ENCODE measurements around the gene SLC35G3. TPM values are rescaled to one million over a fixed set of nuclear protein-coding genes. Genes with fewer than 3 reads are reported as not detected.
A peak's percentile ranks its signal among the peaks of the same experiment; 100 is the strongest.

The SLC35G3 gene
- total RNA-seq, 5 donors from 2014 or later (not counting 1 experiment from before 2014, with no cell fraction given): not detected

DNA sequence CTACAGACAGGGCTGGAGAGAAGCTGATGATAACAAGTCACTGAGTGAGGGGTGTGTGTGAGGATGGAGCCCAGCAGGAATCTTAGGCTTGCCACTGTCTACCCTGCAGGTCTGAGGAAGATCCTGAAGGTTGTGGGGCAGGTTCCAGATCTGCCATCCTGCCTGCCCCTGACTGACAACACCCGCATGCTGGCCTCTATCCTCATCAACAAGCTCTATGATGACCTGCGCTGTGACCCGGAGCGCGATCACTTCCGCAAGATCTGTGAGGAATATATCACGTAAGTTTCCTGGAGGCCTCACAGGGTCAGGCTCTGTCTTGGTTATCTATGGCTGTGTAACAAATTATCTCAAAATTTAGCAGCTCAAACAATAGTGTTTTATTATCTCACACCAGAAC lies 30.3 kb downstream of the SLC35G3 start:
- 93% methylated on average over 3 of the region's 7 CpGs for WGBS (ENCODE audit: insufficient coverage)
- H3K27ac ChIP-seq (ENCODE audit: low read length): no peak overlapping the region
- ChIA-PET CTCF (interaction anchor here (0.6 to 1.2 kb wide), 3 partner anchors 76 to 370 kb away, joined by 3 to 5 read pairs (median 4); no protein-coding TSS in a partner anchor), POLR2A (interaction anchor here in 1 of 2 donors (0.6 kb wide), 1 partner anchor 599 kb away, joined by 5 read pairs; no protein-coding TSS in a partner anchor)
- Mint-ChIP-seq H3K9me3 (no peaks in the 10 kb centered on the region), H3K27ac (peak overlapping the region; percentile 27 to 58), H3K4me1 (peaks cover 58 to 59% (median 59%) of the 10 kb centered on the region in 3 donors), H3K27me3 (no peaks in the 10 kb centered on the region), H3K36me3 (no peaks in the 10 kb centered on the region), H3K4me3 (no peak overlapping the region)
- no peak for ATAC-seq (replicated peaks in 1 of 4)
- no peaks in the 10 kb centered on the region for H3K9me3 ChIP-seq
- H3K4me1 ChIP-seq (ENCODE audit: control insufficient read depth in 1 of 2, extremely low read depth in 1 of 2, insufficient read depth in 2 of 2, low read length in 2 of 2): peaks cover 28 to 64% of the 10 kb centered on the region in 2 experiments
- H3K4me3 ChIP-seq (ENCODE audit: control insufficient read depth in 1 of 2, extremely low read depth in 1 of 2, low read length in 1 of 2): no peak overlapping the region
- no peaks in the 10 kb centered on the region for H3K27me3 ChIP-seq (replicated peaks in 1 of 2; ENCODE audit: control insufficient read depth in 2 of 2, extremely low read depth in 1 of 2, insufficient read depth in 2 of 2, low read length in 1 of 2)
- no peaks in the 10 kb centered on the region for H3K36me3 ChIP-seq (ENCODE audit: control insufficient read depth in 2 of 2, extremely low read depth in 1 of 2, insufficient read depth in 1 of 2, low read length in 1 of 2)
- DNase-seq: no peak

- Mint-ChIP-seq H3K27me3 (no peaks in the 10 kb centered on the region), H3K27ac (peak overlapping the region; percentile 85 to 92), H3K4me3 (peak overlapping the region in 1 of 3 donors; percentile 79), H3K36me3 (no peaks in the 10 kb centered on the region), H3K4me1 (peaks cover 62 to 66% (median 63%) of the 10 kb centered on the region in 3 donors), H3K9me3 (no peaks in the 10 kb centered on the region)
- Histone ChIP-seq H3K4me1 (ENCODE audit: control insufficient read depth in 1 of 2, extremely low read depth in 1 of 2, insufficient read depth in 2 of 2, low read length in 2 of 2) (peaks cover 28 to 66% of the 10 kb centered on the region in 2 experiments), H3K27me3 (replicated peaks in 1 of 2; ENCODE audit: control insufficient read depth in 2 of 2, extremely low read depth in 1 of 2, insufficient read depth in 2 of 2, low read length in 1 of 2) (no peaks in the 10 kb centered on the region), H3K4me3 (ENCODE audit: control insufficient read depth in 1 of 2, extremely low read depth in 1 of 2, low read length in 1 of 2) (no peak overlapping the region), H3K36me3 (ENCODE audit: control insufficient read depth in 2 of 2, extremely low read depth in 1 of 2, insufficient read depth in 1 of 2, low read length in 1 of 2) (no peaks in the 10 kb centered on the region), H3K27ac (ENCODE audit: low read length) (peak overlapping the region; percentile 71), H3K9me3 (no peaks in the 10 kb centered on the region)
- DNase-seq (no peak), ATAC-seq (replicated peaks in 1 of 4) (no peak)
- WGBS (ENCODE audit: insufficient coverage): 90% methylated on average over 3 of the region's 4 CpGs
- ChIA-PET POLR2A (no interaction called here), CTCF (interaction anchor here in 1 of 2 donors (0.6 kb wide), 2 partner anchors 33 to 620 kb away, joined by 3 read pairs; no protein-coding TSS in a partner anchor)
Measured at GRCh38 chr17:35162755-35163154, 31.4 kb downstream of the SLC35G3 start.

DNA sequence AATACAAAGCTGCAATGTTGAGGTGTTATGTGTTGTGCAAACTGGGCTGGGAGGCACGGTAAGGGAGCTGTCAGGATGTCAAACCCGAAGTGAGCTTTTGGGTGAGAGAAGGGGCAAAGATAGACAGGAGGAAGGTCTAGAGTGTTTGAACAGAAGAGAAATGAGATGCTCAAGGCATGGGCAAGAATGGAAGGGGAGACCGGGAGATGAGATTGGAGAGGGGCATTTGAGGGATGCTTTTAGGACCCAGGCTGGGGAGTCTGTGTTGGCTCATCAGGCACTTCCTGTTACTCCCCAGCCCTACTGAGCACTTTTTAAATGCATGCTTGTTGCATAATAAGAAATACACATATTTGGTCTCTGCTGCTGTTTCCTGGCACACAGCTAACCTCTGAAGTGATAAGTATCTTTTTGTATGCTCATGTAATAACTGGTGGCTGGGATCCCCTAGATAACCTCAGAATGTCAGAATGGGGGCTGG lies 32.9 kb downstream of the SLC35G3 start:
- Mint-ChIP-seq H3K27ac (peak overlapping the region; percentile 92 to 98), H3K4me1 (peaks cover 58 to 63% (median 61%) of the 10 kb centered on the region in 3 donors), H3K4me3 (peak overlapping the region; percentile 66 to 79 (median 71)), H3K9me3 (no peaks in the 10 kb centered on the region), H3K27me3 (no peaks in the 10 kb centered on the region), H3K36me3 (no peaks in the 10 kb centered on the region)
- peak; percentile 67 to 83 (median 80) for ATAC-seq (replicated peaks in 1 of 4)
- ChIA-PET CTCF (interaction anchor here in 1 of 2 donors (0.6 to 2.4 kb wide), 3 partner anchors 53 to 82 kb away, joined by 3 to 13 read pairs (median 3); partner anchors contain the start of gene SLFN5), POLR2A (interaction anchor here (0.6 to 1.3 kb wide), 5 partner anchors 36 to 352 kb away, joined by 3 to 13 read pairs (median 4); no protein-coding TSS in a partner anchor)
- WGBS (ENCODE audit: insufficient coverage): 0% methylated on average over 2 of the region's 3 CpGs
- no peaks in the 10 kb centered on the region for H3K36me3 ChIP-seq (ENCODE audit: control insufficient read depth in 2 of 2, extremely low read depth in 1 of 2, insufficient read depth in 1 of 2, low read length in 1 of 2)
- no peaks in the 10 kb centered on the region for H3K27me3 ChIP-seq (replicated peaks in 1 of 2; ENCODE audit: control insufficient read depth in 2 of 2, extremely low read depth in 1 of 2, insufficient read depth in 2 of 2, low read length in 1 of 2)
- H3K9me3 ChIP-seq: no peaks in the 10 kb centered on the region
- H3K27ac ChIP-seq (ENCODE audit: low read length): peak overlapping the region; percentile 71
- H3K4me1 ChIP-seq (ENCODE audit: control insufficient read depth in 1 of 2, extremely low read depth in 1 of 2, insufficient read depth in 2 of 2, low read length in 2 of 2): peaks cover 28 to 66% of the 10 kb centered on the region in 2 experiments
- peak overlapping the region in 1 of 2 donors; percentile 27 for H3K4me3 ChIP-seq (ENCODE audit: control insufficient read depth in 1 of 2, extremely low read depth in 1 of 2, low read length in 1 of 2)
- DNase-seq: peak in 31 of 35 experiments; percentile 8 to 69 (median 28)

- Mint-ChIP-seq H3K36me3 (no peaks in the 10 kb centered on the region), H3K4me1 (peaks cover 56 to 61% (median 59%) of the 10 kb centered on the region in 3 donors), H3K9me3 (no peaks in the 10 kb centered on the region), H3K4me3 (peak overlapping the region; percentile 66 to 79 (median 71)), H3K27me3 (no peaks in the 10 kb centered on the region), H3K27ac (peak overlapping the region; percentile 92 to 98)
- ChIA-PET POLR2A (interaction anchor here (0.6 to 1.3 kb wide), 5 partner anchors 8 to 113 kb away, joined by 3 to 5 read pairs (median 4); no protein-coding TSS in a partner anchor), CTCF (interaction anchor here in 1 of 2 donors (0.6 to 2.4 kb wide), 5 partner anchors 54 to 731 kb away, joined by 3 to 13 read pairs (median 3); partner anchors contain the start of gene SLFN5)
- no peaks in the 10 kb centered on the region for H3K36me3 ChIP-seq (ENCODE audit: control insufficient read depth in 2 of 2, extremely low read depth in 1 of 2, insufficient read depth in 1 of 2, low read length in 1 of 2)
- no peaks in the 10 kb centered on the region for H3K9me3 ChIP-seq
- H3K4me3 ChIP-seq (ENCODE audit: control insufficient read depth in 1 of 2, extremely low read depth in 1 of 2, low read length in 1 of 2): peak overlapping the region; percentile 27 to 52
- ATAC-seq (replicated peaks in 1 of 4) (peak; percentile 73 to 85 (median 78)), DNase-seq (peak in 31 of 35 experiments; percentile 6 to 74 (median 46))
- H3K4me1 ChIP-seq (ENCODE audit: control insufficient read depth in 1 of 2, extremely low read depth in 1 of 2, insufficient read depth in 2 of 2, low read length in 2 of 2): peaks cover 28 to 61% of the 10 kb centered on the region in 2 experiments
- H3K27ac ChIP-seq (ENCODE audit: low read length): peak overlapping the region; percentile 71
- WGBS (ENCODE audit: insufficient coverage): 13% methylated on average over 6 of the region's 13 CpGs
- H3K27me3 ChIP-seq (replicated peaks in 1 of 2; ENCODE audit: control insufficient read depth in 2 of 2, extremely low read depth in 1 of 2, insufficient read depth in 2 of 2, low read length in 1 of 2): no peaks in the 10 kb centered on the region
Measured at GRCh38 chr17:35160354-35161201, 33.6 kb downstream of the SLC35G3 start.

- Mint-ChIP-seq H3K27ac (peak overlapping the region; percentile 74 to 98), H3K27me3 (no peaks in the 10 kb centered on the region), H3K4me3 (peak overlapping the region in 2 of 3 donors; percentile 1 to 79), H3K4me1 (peaks cover 51 to 55% (median 53%) of the 10 kb centered on the region in 3 donors), H3K36me3 (no peaks in the 10 kb centered on the region), H3K9me3 (no peaks in the 10 kb centered on the region)
- CTCF ChIA-PET: interaction anchor here in 1 of 2 donors (0.6 to 2.4 kb wide), 3 partner anchors 54 to 731 kb away, joined by 3 to 13 read pairs (median 3); no protein-coding TSS in a partner anchor
- WGBS (ENCODE audit: insufficient coverage): 87% methylated on average over 2 of the region's 2 CpGs
- Histone ChIP-seq H3K27ac (ENCODE audit: low read length) (peak overlapping the region; percentile 71), H3K4me1 (ENCODE audit: control insufficient read depth in 1 of 2, extremely low read depth in 1 of 2, insufficient read depth in 2 of 2, low read length in 2 of 2) (peaks cover 24 to 55% of the 10 kb centered on the region in 2 experiments), H3K9me3 (no peaks in the 10 kb centered on the region), H3K27me3 (replicated peaks in 1 of 2; ENCODE audit: control insufficient read depth in 2 of 2, extremely low read depth in 1 of 2, insufficient read depth in 2 of 2, low read length in 1 of 2) (peaks cover 0 to 2% of the 10 kb centered on the region in 2 experiments), H3K4me3 (ENCODE audit: control insufficient read depth in 1 of 2, extremely low read depth in 1 of 2, low read length in 1 of 2) (no peak overlapping the region), H3K36me3 (ENCODE audit: control insufficient read depth in 2 of 2, extremely low read depth in 1 of 2, insufficient read depth in 1 of 2, low read length in 1 of 2) (no peaks in the 10 kb centered on the region)
- POLR2A ChIA-PET: interaction anchor here (0.6 to 1.1 kb wide), 3 partner anchors 8 to 80 kb away, joined by 3 to 4 read pairs (median 3); no protein-coding TSS in a partner anchor
- no peak for DNase-seq
- ATAC-seq (replicated peaks in 1 of 4): no peak
Measured at GRCh38 chr17:35159940-35160339, 34.3 kb downstream of the SLC35G3 start.

- Histone ChIP-seq H3K27ac (ENCODE audit: low read length) (no peak overlapping the region), H3K4me1 (ENCODE audit: control insufficient read depth in 1 of 2, extremely low read depth in 1 of 2, insufficient read depth in 2 of 2, low read length in 2 of 2) (peaks cover 4 to 15% of the 10 kb centered on the region in 2 experiments), H3K27me3 (replicated peaks in 1 of 2; ENCODE audit: control insufficient read depth in 2 of 2, extremely low read depth in 1 of 2, insufficient read depth in 2 of 2, low read length in 1 of 2) (peaks cover 0 to 2% of the 10 kb centered on the region in 2 experiments), H3K4me3 (ENCODE audit: control insufficient read depth in 1 of 2, extremely low read depth in 1 of 2, low read length in 1 of 2) (no peak overlapping the region), H3K9me3 (no peaks in the 10 kb centered on the region), H3K36me3 (ENCODE audit: control insufficient read depth in 2 of 2, extremely low read depth in 1 of 2, insufficient read depth in 1 of 2, low read length in 1 of 2) (no peaks in the 10 kb centered on the region)
- Mint-ChIP-seq H3K27ac (no peak overlapping the region), H3K27me3 (no peaks in the 10 kb centered on the region), H3K9me3 (no peaks in the 10 kb centered on the region), H3K4me3 (no peak overlapping the region), H3K4me1 (peaks cover 14 to 21% (median 18%) of the 10 kb centered on the region in 3 donors), H3K36me3 (no peaks in the 10 kb centered on the region)
- no peak for DNase-seq
- WGBS (ENCODE audit: insufficient coverage): 93% methylated on average over 5 of the region's 7 CpGs
- POLR2A ChIA-PET: no interaction called here
- no peak for ATAC-seq (replicated peaks in 1 of 4)
- CTCF ChIA-PET: no interaction called here
Measured at GRCh38 chr17:35155246-35155645, 38.9 kb downstream of the SLC35G3 start.
